HUES6 (cell line): ENCODE data around the gene LSMEM2.

ENCODE experiments used
- H3K27ac ChIP-seq: 2 replicates; pipeline ENCODE4 v1.7.0; 2013; ENCODE audit warnings: low read depth, mild to moderate bottlenecking, low read length, inconsistent platforms
- H3K27me3 ChIP-seq: 2 replicates; pipeline ENCODE4 v1.6.1; 2013; ENCODE audit warnings: low read length; ENCODE audit not compliant: control insufficient read depth, insufficient read depth
- H3K36me3 ChIP-seq: 2 replicates; pipeline ENCODE4 v1.6.1; 2013; ENCODE audit warnings: low read length; ENCODE audit not compliant: control insufficient read depth, insufficient read depth
- H3K4me1 ChIP-seq: 2 replicates; pipeline ENCODE4 v1.6.1; 2013; ENCODE audit warnings: low read length; ENCODE audit not compliant: control insufficient read depth, insufficient read depth
- H3K4me3 ChIP-seq: 2 replicates; pipeline ENCODE4 v1.5.1; 2013; ENCODE audit warnings: low read depth, low read length
- H3K9ac ChIP-seq: one replicate; pipeline ENCODE4 v1.6.1; 2013; ENCODE audit warnings: mild to moderate bottlenecking, low read length
- H3K9me3 ChIP-seq: 2 replicates; pipeline ENCODE4 v1.6.1; 2013; ENCODE audit warnings: low read depth, low read length; ENCODE audit not compliant: control insufficient read depth, insufficient read depth

The LSMEM2 gene

GRCh38 chr3:50278880-50279224, at the start of gene LSMEM2:
LSMEM2 (plus strand) TSS chr3:50279087; CDS start chr3:50279114, 27 bp downstream.
- Histone ChIP-seq H3K9me3 (no peaks in the 10 kb centered on the region), H3K4me3 (no peak within 1 kb of the TSS), H3K36me3 (no peaks in the 10 kb centered on the region), H3K4me1 (peaks cover 16% of the 10 kb centered on the region), H3K27me3 (peaks cover 37% of the 10 kb centered on the region), H3K9ac (no peak within 1 kb of the TSS), H3K27ac (no peak within 1 kb of the TSS)

GRCh38 chr3:50229490-50229889, 49.4 kb upstream of the LSMEM2 start:
- Histone ChIP-seq H3K9me3 (no peaks in the 10 kb centered on the region), H3K9ac (no peak overlapping the region), H3K27ac (no peak overlapping the region), H3K4me1 (peaks cover 15% of the 10 kb centered on the region), H3K4me3 (no peak overlapping the region), H3K27me3 (peaks cover 4% of the 10 kb centered on the region; the same call in 1 of the 2 replicates), H3K36me3 (no peaks in the 10 kb centered on the region)

- Histone ChIP-seq H3K27me3 (peaks cover 4% of the 10 kb centered on the region; the same call in 1 of the 2 replicates), H3K36me3 (no peaks in the 10 kb centered on the region), H3K27ac (no peak overlapping the region), H3K4me1 (peaks cover 15% of the 10 kb centered on the region), H3K9ac (no peak overlapping the region), H3K9me3 (no peaks in the 10 kb centered on the region), H3K4me3 (no peak overlapping the region)
Measured at GRCh38 chr3:50230104-50230793, 48.6 kb upstream of the LSMEM2 start.

- Histone ChIP-seq H3K4me1 (peaks cover 15% of the 10 kb centered on the region), H3K27ac (no peak overlapping the region), H3K9ac (no peak overlapping the region)
Measured at GRCh38 chr3:50230794-50231125, 48.1 kb upstream of the LSMEM2 start.

GRCh38 chr3:50231581-50231980, 47.3 kb upstream of the LSMEM2 start:
- Histone ChIP-seq H3K27ac (no peak overlapping the region), H3K36me3 (no peaks in the 10 kb centered on the region), H3K9me3 (no peaks in the 10 kb centered on the region), H3K4me1 (peaks cover 15% of the 10 kb centered on the region), H3K9ac (no peak overlapping the region), H3K27me3 (peaks cover 4% of the 10 kb centered on the region; the same call in 1 of the 2 replicates), H3K4me3 (no peak overlapping the region)

More at GRCh38 chr3:50230794-50231125, 48.1 kb upstream of the LSMEM2 start:
- Histone ChIP-seq H3K27me3 (peaks cover 4% of the 10 kb centered on the region; the same call in 1 of the 2 replicates), H3K36me3 (no peaks in the 10 kb centered on the region), H3K4me3 (no peak overlapping the region), H3K9me3 (no peaks in the 10 kb centered on the region)

- Histone ChIP-seq H3K4me3 (no peak overlapping the region), H3K27ac (no peak overlapping the region), H3K27me3 (no peaks in the 10 kb centered on the region), H3K4me1 (peaks cover 13% of the 10 kb centered on the region), H3K9ac (no peak overlapping the region), H3K9me3 (no peaks in the 10 kb centered on the region), H3K36me3 (no peaks in the 10 kb centered on the region)
Measured at GRCh38 chr3:50232303-50232702, 46.6 kb upstream of the LSMEM2 start.

- Histone ChIP-seq H3K27ac (no peak overlapping the region), H3K9me3 (no peaks in the 10 kb centered on the region), H3K9ac (no peak overlapping the region), H3K4me1 (peaks cover 19% of the 10 kb centered on the region), H3K36me3 (no peaks in the 10 kb centered on the region), H3K27me3 (no peaks in the 10 kb centered on the region), H3K4me3 (no peak overlapping the region)
Measured at GRCh38 chr3:50233176-50233575, 45.7 kb upstream of the LSMEM2 start.

- Histone ChIP-seq H3K27ac (peak within 1 kb of the TSS; percentile 5; the same call in 1 of the 2 replicates), H3K27me3 (no peaks in the 10 kb centered on the region), H3K36me3 (no peaks in the 10 kb centered on the region), H3K4me3 (peak within 1 kb of the TSS; percentile 94), H3K4me1 (peaks cover 36% of the 10 kb centered on the region), H3K9ac (peak within 1 kb of the TSS; percentile 87), H3K9me3 (no peaks in the 10 kb centered on the region)
Measured at GRCh38 chr3:50235716-50236483, 43.0 kb upstream of the LSMEM2 start, which contains the start of gene GNAI2. GNAI2 (plus strand) TSS chr3:50236204; CDS start chr3:50236336, 132 bp downstream.

GRCh38 chr3:50236484-50237132, 42.3 kb upstream of the LSMEM2 start:
- peaks cover 43% of the 10 kb centered on the region for H3K4me1 ChIP-seq

GRCh38 chr3:50237133-50237651, 41.7 kb upstream of the LSMEM2 start:
- Histone ChIP-seq H3K9me3 (no peaks in the 10 kb centered on the region), H3K27ac (0 out of 2 replicates have a peak overlapping the region, but pooled peaks have one; percentile 5), H3K4me1 (peaks cover 48% of the 10 kb centered on the region)

More at GRCh38 chr3:50236484-50237132, 42.3 kb upstream of the LSMEM2 start:
- H3K4me3 ChIP-seq = peak overlapping the region; percentile 94
- peak overlapping the region; percentile 87 for H3K9ac ChIP-seq
- H3K27ac ChIP-seq = peak overlapping the region; percentile 5; the same call in 1 of the 2 replicates
- H3K36me3 ChIP-seq = no peaks in the 10 kb centered on the region
- H3K27me3 ChIP-seq = no peaks in the 10 kb centered on the region
- H3K9me3 ChIP-seq = no peaks in the 10 kb centered on the region

More at GRCh38 chr3:50237133-50237651, 41.7 kb upstream of the LSMEM2 start:
- Histone ChIP-seq H3K36me3 (no peaks in the 10 kb centered on the region), H3K27me3 (no peaks in the 10 kb centered on the region), H3K4me3 (peak overlapping the region; percentile 94), H3K9ac (peak overlapping the region; percentile 87)
